Measurements from ENCODE around the gene STPG1.

STPG1 gene

GRCh38 chr1:24316645-24317044 is 96.9 kb downstream of the STPG1 start:
- Histone ChIP-seq H3K27me3 (ENCODE audit: control insufficient read depth, insufficient read depth, low read length) (no peaks in the 10 kb centered on the region), H3K79me2 (no peaks in the 10 kb centered on the region), H3K4me2 (ENCODE audit: low read length) (no peak overlapping the region), H3K4me3 (ENCODE audit: low read depth, low read length) (no peak overlapping the region), H3K4me1 (no peaks in the 10 kb centered on the region), H3K9me3 (ENCODE audit: control insufficient read depth, low read length) (no peaks in the 10 kb centered on the region), H3K27ac (no peak overlapping the region), H3K9ac (no peak overlapping the region), H2AFZ (no peak overlapping the region), H3K36me3 (ENCODE audit: control insufficient read depth, insufficient read depth, low read length) (no peaks in the 10 kb centered on the region)
- TF ChIP-seq CTCF (IDR thresholded peaks at IDR 0.05), result no peak

DNA sequence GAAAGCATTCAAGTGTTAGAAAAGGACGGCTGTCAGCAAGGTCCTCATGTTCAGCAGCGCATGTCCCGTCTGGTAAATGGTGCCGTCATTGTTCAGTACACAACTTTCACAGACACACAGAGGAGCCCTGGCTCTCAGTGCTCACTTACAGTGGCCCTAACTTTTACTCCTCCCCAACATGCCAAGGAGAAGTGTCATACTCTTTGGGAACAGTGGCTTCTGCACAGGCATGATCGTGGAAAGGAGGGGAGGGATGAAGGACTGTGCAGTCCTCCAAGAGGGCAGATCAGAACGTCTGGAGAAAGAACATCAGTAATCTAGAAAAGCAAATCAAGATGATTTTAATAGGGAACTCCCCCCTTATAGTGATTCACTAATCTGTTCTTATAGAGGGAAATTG is 98.2 kb downstream of the STPG1 start:
- Histone ChIP-seq H3K9me3 (ENCODE audit: control insufficient read depth, low read length) (no peaks in the 10 kb centered on the region), H3K36me3 (ENCODE audit: control insufficient read depth, insufficient read depth, low read length) (no peaks in the 10 kb centered on the region), H3K4me1 (no peaks in the 10 kb centered on the region), H2AFZ (no peak overlapping the region), H3K4me2 (ENCODE audit: low read length) (no peak overlapping the region), H3K27me3 (ENCODE audit: control insufficient read depth, insufficient read depth, low read length) (no peaks in the 10 kb centered on the region), H3K9ac (no peak overlapping the region), H3K79me2 (no peaks in the 10 kb centered on the region), H3K4me3 (ENCODE audit: low read depth, low read length) (no peak overlapping the region), H3K27ac (no peak overlapping the region)
- TF ChIP-seq CTCF (IDR thresholded peaks at IDR 0.05), result no peak

GRCh38 chr1:24311741-24312140 is 101.8 kb downstream of the STPG1 start:
- no peak overlapping the region for H3K4me2 ChIP-seq (ENCODE audit: low read length)
- H3K27me3 ChIP-seq (ENCODE audit: control insufficient read depth, insufficient read depth, low read length), result no peaks in the 10 kb centered on the region
- H3K4me3 ChIP-seq (ENCODE audit: low read depth, low read length), result no peak overlapping the region
- H3K9me3 ChIP-seq (ENCODE audit: control insufficient read depth, low read length), result no peaks in the 10 kb centered on the region
- H3K36me3 ChIP-seq (ENCODE audit: control insufficient read depth, insufficient read depth, low read length), result no peaks in the 10 kb centered on the region
- H3K4me1 ChIP-seq, result no peaks in the 10 kb centered on the region
- no peak overlapping the region for H3K27ac ChIP-seq
- no peak overlapping the region for H2AFZ ChIP-seq
- no peaks in the 10 kb centered on the region for H3K79me2 ChIP-seq
- H3K9ac ChIP-seq, result no peak overlapping the region
- TF ChIP-seq CTCF (IDR thresholded peaks at IDR 0.05), result no peak

DNA sequence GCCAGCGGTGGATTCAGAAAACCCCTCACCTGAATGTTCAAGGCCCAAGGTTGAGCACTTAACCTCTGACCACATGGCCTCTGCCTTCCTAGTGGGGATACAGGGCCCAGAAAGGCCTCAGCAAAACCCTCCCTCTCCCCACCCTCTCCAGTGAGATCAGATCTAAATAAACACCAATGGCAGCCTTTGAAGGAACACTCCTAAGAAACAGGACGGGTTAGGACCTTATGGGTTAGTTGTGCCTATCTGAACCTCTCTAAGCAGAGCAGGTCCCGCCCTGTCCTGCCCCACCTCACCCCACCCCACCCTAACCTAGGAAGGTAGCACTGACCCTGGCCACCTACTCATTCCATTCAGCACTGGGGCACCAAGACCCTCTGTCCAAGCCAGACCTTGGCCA is 102.3 kb downstream of the STPG1 start:
- Histone ChIP-seq H3K4me3 (ENCODE audit: low read depth, low read length) (no peak overlapping the region), H3K27me3 (ENCODE audit: control insufficient read depth, insufficient read depth, low read length) (no peaks in the 10 kb centered on the region), H3K4me1 (no peaks in the 10 kb centered on the region), H3K27ac (no peak overlapping the region), H3K9ac (no peak overlapping the region), H3K79me2 (no peaks in the 10 kb centered on the region), H2AFZ (no peak overlapping the region), H3K4me2 (ENCODE audit: low read length) (no peak overlapping the region), H3K9me3 (ENCODE audit: control insufficient read depth, low read length) (no peaks in the 10 kb centered on the region), H3K36me3 (ENCODE audit: control insufficient read depth, insufficient read depth, low read length) (no peaks in the 10 kb centered on the region)
- no peak for TF ChIP-seq CTCF (IDR thresholded peaks at IDR 0.05)

- Histone ChIP-seq H2AFZ (no peak overlapping the region), H3K9me3 (ENCODE audit: control insufficient read depth, low read length) (no peaks in the 10 kb centered on the region), H3K4me2 (ENCODE audit: low read length) (no peak overlapping the region), H3K36me3 (ENCODE audit: control insufficient read depth, insufficient read depth, low read length) (no peaks in the 10 kb centered on the region), H3K27me3 (ENCODE audit: control insufficient read depth, insufficient read depth, low read length) (no peaks in the 10 kb centered on the region), H3K79me2 (no peaks in the 10 kb centered on the region), H3K27ac (no peak overlapping the region), H3K4me1 (no peaks in the 10 kb centered on the region), H3K4me3 (ENCODE audit: low read depth, low read length) (no peak overlapping the region), H3K9ac (no peak overlapping the region)
- no peak for TF ChIP-seq CTCF (IDR thresholded peaks at IDR 0.05)
Measured at GRCh38 chr1:24309762-24310485, 103.7 kb downstream of the STPG1 start.
